Hypothalamus (tissue), 51 donors: Measurements from ENCODE around the gene CACNA1B.
"Not testable (repeated sequence)": the region's sequence is repeated elsewhere in the genome, so short reads cannot be mapped to it uniquely, and the experiment has no call there.

Experiments
- DNase-seq, 51 donors: peaks; one replicate each; lab custom pipeline; 2025; lab: John Stamatoyannopoulos, UW

Gene CACNA1B

DNA sequence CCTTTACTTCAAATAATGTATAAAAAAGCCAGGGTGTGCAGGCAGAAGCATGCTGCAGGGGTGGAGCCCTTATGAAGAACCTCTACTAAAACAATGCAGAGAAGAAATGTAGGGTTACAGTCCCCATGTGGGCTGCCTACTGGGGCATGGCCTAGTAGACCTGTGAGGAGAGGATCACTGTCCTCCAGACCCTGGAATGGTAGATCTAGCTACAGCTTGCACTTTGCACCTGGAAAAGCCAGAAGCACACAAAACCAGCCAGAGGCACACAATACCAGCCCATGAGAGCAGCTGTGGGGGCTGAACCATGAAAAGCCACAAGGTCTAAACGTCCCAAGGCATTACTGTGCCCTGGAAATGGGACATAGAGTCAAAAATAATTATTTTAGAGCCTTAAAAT lies 289.2 kb downstream of the CACNA1B start:
- DNase-seq: not testable (repeated sequence)
